GM21390 (cell line): ENCODE results near the gene DNASE1.

Source experiments
- ATAC-seq: cut with Tn5 transposase; IDR thresholded peaks from one replicate; pipeline ENCODE4 v1.9.1; 2021; ENCODE audit not compliant: unreplicated experiment

Gene DNASE1

GRCh38 chr16:3661922-3662321 is 7.4 kb downstream of the DNASE1 start:
- ATAC-seq = no peak

- ATAC-seq = no peak
Measured at GRCh38 chr16:3662601-3663000, 8.1 kb downstream of the DNASE1 start.

- no peak for ATAC-seq
Measured at GRCh38 chr16:3664187-3664896, 9.9 kb downstream of the DNASE1 start.

- no peak for ATAC-seq
Measured at GRCh38 chr16:3665508-3665907, 11.0 kb downstream of the DNASE1 start.

- ATAC-seq = no peak
Measured at GRCh38 chr16:3668626-3669025, 14.1 kb downstream of the DNASE1 start.

GRCh38 chr16:3669082-3669481 is 14.6 kb downstream of the DNASE1 start:
- no peak for ATAC-seq

- no peak for ATAC-seq
Measured at GRCh38 chr16:3670711-3671110, 16.2 kb downstream of the DNASE1 start.

GRCh38 chr16:3671424-3671823 is 16.9 kb downstream of the DNASE1 start:
- ATAC-seq = no peak

- no peak for ATAC-seq
Measured at GRCh38 chr16:3672571-3673041, 18.1 kb downstream of the DNASE1 start.

- ATAC-seq = no peak
Measured at GRCh38 chr16:3673201-3673600, 18.7 kb downstream of the DNASE1 start.

GRCh38 chr16:3673676-3674377 is 19.3 kb downstream of the DNASE1 start:
- no peak for ATAC-seq

GRCh38 chr16:3674513-3675295 is 20.2 kb downstream of the DNASE1 start:
- no peak for ATAC-seq

- no peak for ATAC-seq
Measured at GRCh38 chr16:3675601-3676130, 21.2 kb downstream of the DNASE1 start.

GRCh38 chr16:3677994-3678393 is 23.5 kb downstream of the DNASE1 start:
- ATAC-seq = no peak

GRCh38 chr16:3681206-3681605 is 26.7 kb downstream of the DNASE1 start:
- ATAC-seq = no peak

- no peak for ATAC-seq
Measured at GRCh38 chr16:3687021-3687420, 32.5 kb downstream of the DNASE1 start.

- ATAC-seq = no peak
Measured at GRCh38 chr16:3687792-3688191, 33.3 kb downstream of the DNASE1 start.

- no peak for ATAC-seq
Measured at GRCh38 chr16:3689731-3690130, 35.2 kb downstream of the DNASE1 start.

GRCh38 chr16:3690470-3690928 is 36.0 kb downstream of the DNASE1 start:
- no peak for ATAC-seq

GRCh38 chr16:3690980-3691720 is 36.7 kb downstream of the DNASE1 start:
- no peak for ATAC-seq

- ATAC-seq = no peak
Measured at GRCh38 chr16:3691761-3692160, 37.3 kb downstream of the DNASE1 start.
